ENCODE data around the gene DCDC2C.

DCDC2C gene

DNA sequence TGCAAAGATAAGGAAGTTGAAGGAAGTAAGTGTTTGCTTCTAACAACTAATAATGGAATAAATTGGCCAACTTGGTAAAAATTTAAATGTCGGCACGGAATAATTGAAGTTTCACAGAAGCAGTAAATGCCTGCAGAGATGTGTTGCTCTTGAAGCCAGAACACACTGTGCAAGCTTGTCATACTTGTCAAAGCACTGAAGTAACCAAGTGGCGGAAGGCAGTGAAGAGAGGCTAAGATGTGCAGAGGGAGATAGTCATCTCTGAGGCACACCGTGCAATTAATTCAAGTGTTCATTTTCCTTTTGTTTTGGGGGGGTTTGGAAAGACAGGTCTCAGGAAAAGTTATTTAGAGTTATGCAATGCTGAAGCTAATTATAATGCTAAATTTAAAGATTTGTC, 5.2 kb downstream of the DCDC2C start:
- no peak for DNase-seq (ENCODE audit: low read depth in 2 of 2, low spot score in 1 of 2)

DNA sequence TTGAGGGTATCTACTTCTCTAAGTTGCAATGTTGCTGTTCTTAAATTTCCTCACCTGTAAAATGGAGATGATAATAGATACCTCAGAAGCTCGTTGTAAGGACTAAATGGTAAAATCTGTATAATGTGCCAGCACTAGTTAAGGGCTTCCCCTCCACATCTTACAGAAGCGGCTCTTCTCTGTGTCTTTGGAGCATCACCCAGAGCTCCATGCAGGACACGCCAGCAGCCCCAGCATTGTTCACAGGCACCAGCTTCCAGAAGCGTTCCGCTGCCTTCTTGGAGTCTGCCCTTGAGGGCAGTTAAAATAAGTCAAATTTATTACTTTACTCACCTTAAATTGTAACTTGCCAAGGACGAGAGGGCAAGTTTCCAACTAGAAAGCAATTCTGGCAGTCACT, 5.8 kb downstream of the DCDC2C start:
- DNase-seq (ENCODE audit: low read depth in 2 of 2, low spot score in 1 of 2): no peak

DNA sequence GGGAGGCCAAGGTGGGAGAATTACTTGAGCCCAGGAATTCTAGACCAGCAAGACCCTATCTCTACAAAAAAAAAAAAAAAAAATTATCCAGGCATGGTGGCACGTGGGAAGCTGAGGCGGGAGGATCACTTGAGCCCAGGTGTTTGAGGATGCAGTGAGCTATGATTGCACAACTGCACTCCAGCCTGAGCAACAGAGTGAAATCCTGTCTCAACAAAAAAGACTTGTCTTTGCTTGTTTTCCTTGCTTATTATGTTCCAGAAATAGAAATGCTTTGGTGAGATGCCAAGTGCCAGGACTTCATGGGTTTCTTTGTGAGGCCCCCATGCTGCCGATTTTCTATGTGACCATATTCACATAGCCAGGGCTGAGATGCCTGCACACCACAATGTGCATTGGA, 9.0 kb downstream of the DCDC2C start:
- DNase-seq (ENCODE audit: low read depth in 2 of 2, low spot score in 1 of 2): no peak

DNA sequence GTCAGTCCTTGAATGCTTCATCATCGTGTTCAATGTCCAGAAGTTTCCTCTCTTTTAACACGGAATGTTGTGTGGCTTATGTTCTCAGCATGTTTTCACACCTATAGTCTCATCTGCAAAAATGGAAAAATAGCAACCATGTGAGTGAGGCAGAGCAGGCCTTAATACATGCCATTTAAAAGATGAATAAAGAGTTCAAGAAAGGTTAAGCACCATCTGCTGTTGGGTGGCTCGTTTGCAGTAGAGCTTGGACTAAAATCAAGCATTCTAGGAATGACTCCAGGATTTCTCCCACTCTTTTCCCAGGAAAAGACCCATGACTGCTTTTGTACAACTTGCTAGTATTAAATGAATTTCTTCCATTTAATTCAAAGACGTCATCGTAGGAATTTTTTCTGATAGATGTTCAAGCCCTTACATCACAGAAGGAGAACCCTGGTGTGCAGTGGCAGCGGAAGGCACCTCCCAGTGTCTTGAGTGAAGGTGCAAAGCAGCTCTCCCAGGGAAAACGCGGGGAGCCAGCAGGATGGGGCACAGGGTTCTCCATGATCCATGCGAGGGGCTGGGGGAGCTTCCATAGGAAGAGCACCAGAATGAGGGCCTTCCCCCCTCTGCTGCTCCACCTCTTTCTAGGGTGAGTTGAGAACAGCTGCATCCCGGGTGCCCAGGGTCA, 9.6 kb downstream of the DCDC2C start:
- no peak for DNase-seq (ENCODE audit: low read depth in 2 of 2, low spot score in 1 of 2)

DNA sequence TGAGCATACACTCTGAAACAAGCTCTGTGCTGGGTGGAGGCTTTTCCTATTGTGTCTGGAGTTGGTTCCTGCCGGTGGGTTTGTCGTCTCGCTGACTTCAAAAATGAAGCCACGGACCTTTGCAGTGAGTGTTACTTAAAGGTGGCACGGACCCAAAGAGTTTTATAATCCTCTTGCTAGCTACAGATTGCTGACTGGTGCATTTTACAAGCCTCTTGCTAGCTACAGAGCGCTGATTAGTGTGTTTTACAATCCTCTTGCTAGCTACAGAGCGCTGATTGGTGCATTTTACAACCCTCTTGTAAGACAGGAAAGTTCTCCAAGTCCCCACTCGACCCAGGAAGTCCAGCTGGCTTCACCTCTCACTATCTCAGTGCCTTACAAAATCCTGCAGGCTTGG, 15.3 kb downstream of the DCDC2C start:
- DNase-seq (ENCODE audit: low read depth in 2 of 2, low spot score in 1 of 2): no peak

DNA sequence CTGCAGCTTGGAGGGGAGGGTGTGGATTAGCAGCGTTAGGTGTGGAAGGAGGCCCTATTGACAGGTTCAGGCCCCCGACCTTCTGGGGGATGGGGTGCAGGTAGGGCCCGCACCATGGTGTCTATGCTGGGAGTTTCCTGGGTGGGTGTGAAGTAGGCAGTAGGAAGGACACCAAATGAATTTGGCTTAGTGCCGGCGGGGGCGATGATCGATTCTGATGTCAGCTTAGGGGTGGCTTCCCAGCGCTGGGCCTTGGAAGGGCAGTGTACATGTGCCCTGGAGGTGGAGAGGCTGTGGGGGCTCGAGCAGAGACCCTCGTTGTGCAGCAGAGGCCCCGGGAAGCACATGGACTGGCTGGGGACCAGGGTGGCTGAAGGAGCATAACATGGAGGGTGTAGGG, 21.6 kb downstream of the DCDC2C start:
- DNase-seq (ENCODE audit: low read depth in 2 of 2, low spot score in 1 of 2): no peak

DNA sequence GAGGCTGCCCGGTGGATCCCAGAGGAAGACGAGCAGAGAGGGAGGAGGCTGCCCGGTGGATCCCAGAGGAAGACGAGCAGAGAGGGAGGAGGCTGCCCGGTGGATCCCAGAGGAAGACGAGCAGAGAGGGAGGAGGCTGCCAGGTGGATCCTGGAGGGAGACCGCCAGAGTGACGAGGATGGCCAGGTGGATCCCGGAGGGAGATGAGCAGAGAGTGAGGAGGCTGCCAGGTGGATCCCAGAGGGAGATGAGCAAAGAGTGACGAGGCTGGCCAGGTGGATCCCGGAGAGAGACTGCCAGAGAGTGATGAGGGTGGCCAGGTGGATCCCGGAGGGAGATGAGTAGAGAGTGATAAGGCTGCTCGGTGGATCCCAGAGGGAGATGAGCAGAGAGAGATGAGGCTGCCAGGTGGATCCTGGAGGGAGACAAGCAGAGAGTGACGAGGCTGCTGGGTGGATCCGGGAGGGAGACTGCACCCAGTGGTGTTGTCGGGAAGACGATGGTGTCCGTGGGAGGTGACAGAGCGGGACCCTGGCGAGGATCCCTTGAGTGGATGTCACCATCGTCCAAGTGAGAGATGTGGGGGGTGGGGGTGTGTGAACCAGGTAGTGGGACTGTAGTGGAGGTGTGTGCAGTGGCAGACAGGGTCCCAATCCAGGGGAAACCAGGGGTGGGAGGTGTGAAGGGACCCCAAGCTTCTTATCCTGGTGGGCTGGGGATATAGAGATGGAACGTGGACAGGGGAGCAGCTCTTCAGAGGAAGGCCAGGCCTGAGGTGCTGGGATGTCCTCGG, 22.3 kb downstream of the DCDC2C start:
- DNase-seq (ENCODE audit: low read depth in 2 of 2, low spot score in 1 of 2): no peak

DNA sequence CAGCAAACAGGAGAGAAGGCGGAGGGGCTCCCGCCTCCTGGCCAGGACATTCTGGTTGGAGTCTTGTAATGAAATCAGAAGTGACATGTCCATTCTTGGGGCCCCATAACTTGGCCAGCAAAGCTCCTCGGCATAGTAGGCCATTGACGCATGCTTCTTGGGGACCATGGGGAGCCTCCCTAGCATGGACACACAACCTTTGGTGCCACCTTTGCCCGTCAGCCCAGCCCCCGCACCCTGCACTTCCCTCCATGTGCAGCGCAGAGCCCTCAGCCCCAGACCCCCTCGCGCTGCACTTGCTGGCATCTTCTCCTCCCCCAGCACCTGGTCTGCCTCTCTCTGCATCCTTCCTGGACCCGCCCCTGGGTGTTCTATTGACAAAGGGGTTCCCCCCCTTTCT, 23.1 kb downstream of the DCDC2C start:
- no peak for DNase-seq (ENCODE audit: low read depth in 2 of 2, low spot score in 1 of 2)

DNA sequence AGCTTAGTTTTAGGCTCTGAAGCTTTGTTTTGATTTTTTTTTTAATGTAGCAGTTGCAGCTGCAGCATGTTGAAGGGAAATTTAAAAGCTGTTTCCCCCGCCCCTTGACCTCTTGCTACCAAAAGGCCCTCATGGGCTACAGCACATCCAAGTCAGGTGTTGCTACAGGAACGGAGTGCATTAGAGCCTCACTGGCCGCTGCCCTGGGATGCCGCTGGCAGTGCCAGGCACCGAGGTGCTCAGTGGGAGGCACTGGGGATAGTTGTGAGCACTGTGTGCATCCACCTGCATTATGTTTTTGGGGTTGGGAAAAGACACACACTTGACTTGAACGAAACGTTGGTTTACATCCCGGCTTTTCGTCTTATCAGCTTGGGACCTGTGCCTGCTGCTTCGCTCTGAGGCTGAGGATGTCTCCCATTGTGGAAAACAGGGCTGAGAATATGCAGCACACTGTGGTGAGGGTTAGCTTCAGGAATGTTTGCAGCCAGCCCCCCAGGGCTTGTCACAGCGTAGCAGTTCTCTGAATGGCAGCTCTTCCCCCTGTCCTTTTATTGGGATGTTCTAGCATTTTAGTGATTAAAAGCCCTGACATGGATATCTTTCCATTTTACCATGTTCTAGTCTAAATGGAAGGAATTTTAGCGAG, 24.1 kb downstream of the DCDC2C start:
- no peak for DNase-seq (ENCODE audit: low read depth in 2 of 2, low spot score in 1 of 2)

DNA sequence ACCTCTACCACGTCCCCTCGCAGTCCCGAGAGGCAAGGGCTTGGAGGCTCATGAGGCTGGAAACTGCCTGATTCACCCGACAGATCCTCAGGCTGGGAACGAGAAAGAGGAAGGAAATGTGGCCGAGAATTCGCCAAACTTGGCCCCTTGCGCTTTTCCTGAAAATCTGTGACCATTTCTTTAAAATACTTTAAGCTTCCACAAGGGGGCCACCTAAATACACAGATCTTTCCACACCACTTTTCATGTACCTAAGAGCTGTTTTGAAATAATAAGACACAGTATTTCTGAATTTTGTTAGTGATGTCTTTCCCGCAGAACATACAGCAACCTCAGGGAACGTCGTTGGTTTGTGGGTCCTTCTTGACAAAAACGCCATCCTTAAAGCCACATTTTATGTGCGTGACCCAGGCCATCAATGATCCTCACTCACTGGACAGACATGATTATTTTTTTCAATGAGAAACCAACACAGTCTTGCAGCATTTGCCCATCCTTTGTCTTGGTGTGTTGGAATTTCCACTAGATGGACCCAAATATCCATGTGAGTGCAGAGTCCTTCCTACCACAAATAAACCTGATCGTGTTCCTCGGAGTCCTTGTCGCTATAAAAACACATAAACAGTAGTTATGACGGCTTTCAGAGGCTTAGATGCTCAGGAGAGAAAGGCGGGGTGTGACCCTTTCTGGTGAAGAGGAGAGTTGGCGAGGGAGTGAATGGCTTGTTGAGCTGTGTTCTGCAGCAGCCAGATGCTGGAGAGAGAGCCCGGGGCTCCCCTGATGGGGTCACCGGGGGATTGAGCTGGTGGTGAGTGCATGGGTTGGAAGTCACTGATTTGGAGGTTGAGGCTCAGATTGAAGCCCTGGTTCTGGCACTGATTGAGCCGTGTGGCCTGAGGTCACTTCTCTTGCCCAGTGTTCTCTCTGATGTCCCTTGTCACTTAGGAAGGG, 25.0 kb downstream of the DCDC2C start:
- no peak for DNase-seq (ENCODE audit: low read depth in 2 of 2, low spot score in 1 of 2)

DNA sequence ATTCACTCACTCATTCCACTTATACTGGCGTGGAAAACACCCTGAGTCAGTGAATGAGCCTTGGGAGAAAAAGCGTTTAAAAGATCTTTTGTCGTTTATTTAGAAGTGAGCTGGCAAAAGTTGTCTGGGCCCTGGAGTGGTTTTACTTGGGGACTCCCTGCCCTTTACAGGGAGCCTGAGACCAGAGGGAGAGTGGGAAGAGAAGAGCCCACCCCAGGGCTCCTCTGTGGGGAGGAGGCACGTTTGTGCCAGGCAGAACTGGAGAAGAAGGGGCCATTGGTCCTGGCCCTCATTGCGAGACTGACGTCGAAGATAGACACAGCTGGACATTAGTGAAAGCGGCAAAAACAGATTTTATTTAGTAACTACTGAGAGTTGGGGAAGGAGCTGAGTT, 25.7 kb downstream of the DCDC2C start:
- no peak for DNase-seq (ENCODE audit: low read depth in 2 of 2, low spot score in 1 of 2)

DNA sequence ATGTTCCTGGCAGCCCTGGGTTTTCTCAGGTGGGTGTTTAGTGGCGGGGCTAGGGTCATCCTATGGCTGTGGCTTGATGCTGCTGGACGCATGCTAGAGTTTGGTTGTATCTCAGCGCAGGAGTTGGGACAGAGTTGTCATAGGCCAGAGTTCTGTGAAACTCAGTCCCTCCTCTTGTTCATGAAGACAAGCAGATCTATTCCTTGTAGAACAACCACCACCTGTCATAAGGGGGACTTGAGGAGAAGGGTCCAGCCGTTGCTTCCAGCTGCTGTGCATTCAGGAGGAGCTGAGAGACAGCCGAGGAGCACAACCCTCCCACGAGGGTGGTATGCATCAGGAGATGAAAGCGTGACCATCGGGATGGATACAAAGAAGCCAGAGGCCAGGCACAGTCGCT, 26.4 kb downstream of the DCDC2C start:
- no peak for DNase-seq (ENCODE audit: low read depth in 2 of 2, low spot score in 1 of 2)

DNA sequence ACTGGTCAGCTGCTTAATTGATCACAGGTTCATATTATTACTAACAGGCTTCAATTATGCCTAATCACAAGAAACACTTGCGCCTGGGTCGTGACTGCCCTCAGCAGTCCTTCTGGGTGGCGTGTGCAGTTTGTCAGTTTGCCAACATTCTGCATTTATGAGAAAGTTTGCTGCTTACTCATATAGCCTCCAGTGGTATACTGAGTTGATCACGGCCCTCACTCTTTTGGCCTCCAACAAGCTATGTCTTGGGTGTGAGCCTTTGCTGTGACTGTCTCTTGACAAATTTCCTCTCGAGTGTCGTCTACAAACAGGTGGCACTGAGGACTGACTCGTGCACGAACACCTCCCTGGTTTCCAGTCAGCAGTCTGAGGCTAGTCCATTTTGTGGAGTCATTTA, 27.3 kb downstream of the DCDC2C start:
- no peak for DNase-seq (ENCODE audit: low read depth in 2 of 2, low spot score in 1 of 2)

DNA sequence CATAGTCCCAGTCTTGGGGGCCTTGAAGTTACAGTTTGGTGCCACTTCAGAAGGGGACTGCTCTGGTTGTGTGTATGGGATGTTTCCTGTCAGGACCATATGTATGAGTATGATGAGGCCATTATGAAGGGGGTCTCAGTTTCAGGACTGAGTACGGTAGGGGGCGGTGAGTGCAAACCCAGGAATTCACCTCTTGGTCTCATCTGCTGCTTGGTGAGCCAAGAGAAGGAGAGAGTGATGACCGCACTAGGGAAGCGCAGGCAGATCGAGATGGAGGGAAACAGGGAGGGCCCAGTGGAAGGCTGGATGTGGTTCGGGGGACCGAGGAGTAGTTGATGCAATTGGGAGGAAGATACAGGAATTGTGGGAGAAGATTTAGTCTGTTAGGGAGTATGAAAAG, 28.5 kb downstream of the DCDC2C start:
- DNase-seq (ENCODE audit: low read depth in 2 of 2, low spot score in 1 of 2): no peak

DNA sequence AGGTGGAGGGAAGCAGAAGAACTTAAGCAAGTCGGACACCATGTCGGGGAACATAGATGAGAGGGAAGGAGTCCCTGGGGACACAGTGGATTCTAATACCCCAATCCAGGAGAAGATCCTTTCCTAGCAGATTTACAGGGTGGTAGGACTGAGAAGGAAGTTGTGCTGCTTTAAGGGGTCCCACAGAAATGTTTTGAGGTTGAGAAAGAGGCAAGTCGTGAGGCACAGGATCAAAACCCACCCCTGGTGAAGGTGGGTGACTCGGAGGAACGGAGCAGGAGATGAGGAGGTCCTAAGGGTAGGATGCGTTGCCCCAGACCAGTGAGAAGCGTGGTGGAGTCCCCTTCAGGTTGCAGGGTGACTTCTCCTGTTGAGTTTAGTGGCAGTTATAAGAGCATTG, 32.7 kb downstream of the DCDC2C start:
- no peak for DNase-seq (ENCODE audit: low read depth in 2 of 2, low spot score in 1 of 2)

DNA sequence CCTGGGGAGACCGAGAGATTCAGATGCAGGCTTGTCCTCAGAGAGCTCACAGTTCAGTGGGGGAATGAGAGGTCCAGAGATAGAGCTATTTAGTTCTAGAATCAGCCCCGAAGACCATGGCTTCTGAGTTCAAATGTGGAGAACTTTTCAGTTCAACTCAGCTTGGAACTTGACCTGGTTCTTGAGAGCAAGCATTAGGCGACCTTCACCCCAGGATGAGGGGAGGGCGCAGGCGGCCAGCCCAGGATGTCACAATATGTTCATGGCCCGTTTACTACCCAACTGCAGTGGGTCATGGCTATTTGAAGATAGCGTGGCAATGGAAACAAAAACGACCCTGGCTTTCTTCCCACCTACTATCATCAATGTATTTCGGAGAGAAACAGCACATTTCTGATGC, 33.8 kb downstream of the DCDC2C start:
- DNase-seq (ENCODE audit: low read depth in 2 of 2, low spot score in 1 of 2): no peak

DNA sequence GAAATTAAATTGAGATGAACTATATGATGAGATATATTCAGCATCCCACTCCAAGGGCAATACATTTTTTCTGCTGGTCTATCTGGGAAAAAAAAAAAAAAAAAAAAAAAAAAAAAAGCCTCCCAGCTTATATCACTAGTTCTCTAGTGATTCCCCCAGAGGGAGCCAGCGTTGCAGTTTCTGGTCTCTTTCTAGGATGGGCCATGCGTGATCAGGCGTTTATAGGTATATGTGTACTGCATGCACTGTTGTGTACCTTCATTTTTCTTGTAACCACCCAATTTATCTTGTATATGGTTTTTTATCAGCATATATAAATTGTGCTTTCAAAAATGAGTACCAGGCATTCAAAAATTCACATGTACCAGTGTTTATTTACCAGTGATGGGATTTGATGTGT, 35.1 kb downstream of the DCDC2C start:
- no peak for DNase-seq (ENCODE audit: low read depth in 2 of 2, low spot score in 1 of 2)

DNA sequence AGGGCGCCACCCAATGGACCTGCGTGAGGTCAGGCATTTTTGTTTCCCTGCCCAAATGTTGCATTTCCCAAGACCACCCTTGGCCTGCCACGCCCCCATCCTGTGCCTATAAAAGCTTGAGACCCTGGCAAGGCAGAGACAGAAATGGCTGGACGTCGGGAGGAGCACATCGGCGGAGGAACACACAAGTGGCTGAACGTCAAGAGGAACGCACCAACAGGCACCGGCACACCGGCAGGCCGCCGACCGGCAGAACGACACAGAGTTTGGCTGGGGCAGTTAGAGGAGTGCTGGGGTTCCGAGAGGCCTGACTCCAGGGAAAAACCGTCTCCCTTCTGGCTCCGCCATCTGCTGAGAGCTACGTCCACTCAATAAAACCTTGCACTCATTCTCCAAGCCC, 35.9 kb downstream of the DCDC2C start:
- no peak for DNase-seq (ENCODE audit: low read depth in 2 of 2, low spot score in 1 of 2)

DNA sequence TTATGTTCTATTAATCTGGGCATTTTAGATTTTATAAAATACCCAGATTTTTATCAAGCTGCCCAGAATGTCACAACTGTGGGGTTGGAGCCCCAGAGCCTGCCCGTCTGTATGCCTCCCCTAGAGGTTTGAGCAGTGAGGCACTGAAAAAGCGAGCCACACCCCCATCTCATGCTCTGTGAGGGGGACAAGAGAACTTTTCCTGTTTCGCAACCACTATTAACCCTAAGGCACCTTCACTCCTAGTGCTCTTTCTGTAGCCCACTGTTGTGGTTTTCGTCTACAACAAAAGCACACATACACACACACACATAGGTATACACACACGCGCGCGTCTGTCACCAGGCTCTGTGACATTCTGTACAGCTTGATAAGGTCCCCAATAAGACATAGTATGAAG, 38.0 kb downstream of the DCDC2C start:
- DNase-seq (ENCODE audit: low read depth in 2 of 2, low spot score in 1 of 2): no peak

DNA sequence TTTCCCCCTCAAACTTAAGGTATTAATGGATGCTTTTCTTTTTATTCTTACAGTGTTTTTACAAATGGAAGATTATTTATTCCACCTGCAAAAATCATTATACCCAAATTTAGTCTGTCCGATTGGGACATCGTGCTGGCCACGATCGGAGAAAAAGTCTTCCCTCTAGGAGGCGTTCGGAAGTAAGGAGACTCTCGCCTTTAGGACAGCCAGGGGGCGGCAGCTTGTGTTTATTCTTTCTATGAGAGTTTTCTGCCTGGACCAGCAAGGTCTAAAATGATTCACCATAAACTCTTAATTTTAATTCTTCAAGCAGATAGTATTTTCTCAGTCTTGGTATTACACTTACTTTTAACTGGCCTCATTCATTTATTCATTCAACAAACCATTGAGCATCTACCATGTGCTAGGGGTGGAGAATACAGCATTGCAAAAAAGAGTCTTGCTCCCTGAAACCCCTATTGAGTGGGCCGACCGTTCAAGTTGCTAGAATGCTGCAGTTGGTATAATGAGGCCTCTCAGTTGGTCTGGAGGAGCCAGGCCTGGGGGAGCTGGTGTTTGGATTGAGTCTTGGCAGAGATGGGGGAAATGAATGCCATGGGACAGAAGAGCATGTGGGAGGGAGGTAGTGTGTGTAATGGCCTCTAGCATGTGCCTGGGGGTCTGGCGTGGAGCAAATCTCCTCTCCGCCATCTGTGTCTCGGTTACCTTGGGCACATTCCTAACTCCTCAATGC, 38.7 kb downstream of the DCDC2C start:
- no peak for DNase-seq (ENCODE audit: low read depth in 2 of 2, low spot score in 1 of 2)
